ENCODE results near the gene CSRNP3.

DNA sequence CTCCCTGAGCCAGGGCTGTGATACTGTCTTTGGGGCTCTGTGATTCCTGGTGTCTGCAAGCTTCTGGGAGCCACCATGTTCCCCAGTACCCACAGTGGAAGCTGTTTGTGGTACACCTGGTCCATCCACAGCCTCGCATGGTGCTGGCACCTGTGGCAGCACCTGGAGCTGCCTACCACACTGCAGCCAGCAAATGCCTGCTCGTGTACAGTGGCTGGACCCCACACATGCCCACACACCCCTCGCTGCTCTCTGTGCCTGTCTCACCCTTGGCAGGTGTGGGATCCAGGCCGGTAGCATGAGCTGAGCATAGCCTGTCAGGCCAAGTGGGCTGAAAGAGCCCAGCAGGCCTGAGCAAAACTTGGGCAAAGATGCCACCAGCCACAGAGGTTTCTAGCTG lies 41.8 kb upstream of the CSRNP3 start:
- no peak for TF ChIP-seq CTCF (IDR thresholded peaks at IDR 0.05)
- TF ChIP-seq ZFX (IDR thresholded peaks at IDR 0.05; ENCODE audit: borderline replicate concordance), result no peak

Data from 22Rv1 (cell line).